ENCODE measurements around the gene GRPEL1.

GRPEL1 gene

DNA sequence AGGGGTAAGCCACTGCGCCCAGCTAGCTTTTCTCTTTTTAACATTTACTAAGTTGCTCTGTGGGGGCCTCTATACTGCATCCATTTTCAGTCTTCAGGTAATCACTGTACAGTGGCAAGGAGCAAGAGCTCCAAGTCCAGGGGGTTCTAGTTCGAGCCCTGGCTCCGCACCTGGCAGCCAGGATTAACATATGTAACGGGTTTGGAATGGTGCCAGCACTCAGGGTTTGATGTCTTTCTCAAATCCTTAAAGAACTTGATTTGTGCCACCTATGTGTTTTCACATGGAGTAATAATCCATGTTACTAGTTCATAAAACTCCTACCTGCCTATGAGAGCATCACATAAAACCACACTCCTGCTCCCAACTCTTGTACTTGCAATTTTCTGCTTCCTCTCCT, 4.5 kb downstream of the GRPEL1 start:
- no peak for DNase-seq (ENCODE audit: low spot score)

DNA sequence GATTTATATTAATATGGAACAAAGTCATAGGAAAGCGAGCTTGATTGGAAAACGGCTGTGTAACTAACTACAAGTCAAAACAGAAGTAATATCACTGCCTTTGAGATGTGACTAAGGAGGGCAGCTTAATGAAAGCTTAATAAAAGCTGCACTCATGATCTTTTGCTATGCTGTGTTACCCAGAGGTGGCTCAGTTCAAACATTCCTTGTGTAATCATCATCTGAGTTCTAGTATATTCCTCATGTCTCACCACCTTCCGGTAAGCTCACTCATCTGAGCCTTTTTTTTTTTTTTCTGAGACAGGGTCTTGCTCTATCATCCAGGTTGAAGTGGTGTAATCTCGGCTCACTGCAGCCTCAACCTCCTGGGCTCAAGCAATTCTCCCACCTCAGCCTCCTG, 5.0 kb downstream of the GRPEL1 start:
- DNase-seq (ENCODE audit: low spot score), result no peak

DNA sequence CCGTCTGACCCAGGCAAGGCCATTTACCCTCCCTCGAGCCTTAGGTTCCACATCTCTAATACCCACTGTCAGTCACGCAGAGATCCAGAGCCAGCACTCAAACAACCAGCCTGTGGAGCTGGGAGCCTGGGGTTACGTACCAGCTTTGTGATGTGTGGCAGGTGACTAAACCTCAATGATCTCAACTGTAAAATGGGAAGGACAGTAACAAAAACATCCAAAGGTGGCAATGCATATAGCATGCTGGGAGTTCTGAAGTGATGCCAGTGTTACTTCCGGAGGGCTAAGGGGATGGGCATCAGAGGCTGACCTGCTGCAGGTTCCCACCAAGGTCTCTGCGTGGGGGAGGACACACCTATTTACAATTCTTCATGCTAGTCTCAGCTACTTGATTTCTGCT, 6.0 kb downstream of the GRPEL1 start:
- no peak for DNase-seq (ENCODE audit: low spot score)

DNA sequence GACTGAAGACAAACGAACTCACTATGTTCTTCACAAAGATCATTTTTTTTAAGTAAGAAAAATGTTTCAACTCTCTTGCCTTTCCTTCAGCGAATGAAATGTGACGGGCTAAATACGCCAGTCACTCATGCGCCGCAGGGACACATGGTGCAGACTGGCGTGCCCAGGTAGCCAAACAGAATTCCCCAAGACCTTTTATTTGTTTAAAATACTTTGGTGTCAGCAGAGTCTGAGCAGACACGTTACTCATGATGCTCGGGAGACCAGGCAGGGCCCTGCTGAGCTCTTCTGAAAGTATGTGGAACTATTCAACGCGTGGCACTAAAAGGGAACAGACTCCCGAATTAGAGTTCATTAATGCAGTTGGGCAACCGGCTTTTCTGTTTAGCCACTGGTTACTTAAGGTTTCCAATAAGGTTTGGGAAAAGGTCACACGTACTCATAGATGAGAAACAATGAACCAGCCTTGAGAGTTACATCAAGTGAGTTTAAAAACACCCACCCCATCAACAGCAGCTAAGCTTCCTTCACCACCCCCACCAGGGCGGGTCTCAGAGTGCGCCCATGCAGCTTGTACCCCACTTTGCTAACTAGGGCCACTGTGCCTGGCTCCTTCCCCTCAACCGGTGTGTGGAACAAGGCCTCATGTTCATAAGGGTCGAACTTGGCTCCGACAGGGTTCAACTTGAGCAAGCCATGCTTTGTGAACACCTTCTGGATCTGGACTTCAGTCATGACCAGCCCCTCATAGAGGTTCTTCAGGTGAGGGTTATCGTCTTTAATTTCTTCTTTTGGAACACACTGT, 7.3 kb downstream of the GRPEL1 start:
- no peak for DNase-seq (ENCODE audit: low spot score)

DNA sequence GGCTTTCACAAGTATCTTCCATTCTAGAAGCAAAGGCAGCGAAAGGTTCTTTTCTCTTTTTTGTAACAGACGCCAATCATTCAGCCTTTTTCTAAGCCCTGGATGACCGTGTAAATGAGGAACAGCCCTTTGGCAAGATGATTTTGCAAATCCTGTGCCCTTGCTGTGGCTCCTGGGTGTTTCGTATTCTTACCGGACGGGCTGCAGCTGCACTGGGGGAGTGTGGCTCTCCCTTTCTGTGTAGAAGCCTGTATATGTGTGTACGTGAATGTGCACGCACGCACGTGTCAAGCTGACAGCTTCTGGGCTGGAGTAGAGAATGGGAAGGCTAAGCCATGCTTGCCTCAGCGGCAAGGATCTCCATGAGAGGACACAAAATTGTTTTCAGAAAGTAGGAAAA, 8.2 kb downstream of the GRPEL1 start:
- DNase-seq (ENCODE audit: low spot score), result no peak

DNA sequence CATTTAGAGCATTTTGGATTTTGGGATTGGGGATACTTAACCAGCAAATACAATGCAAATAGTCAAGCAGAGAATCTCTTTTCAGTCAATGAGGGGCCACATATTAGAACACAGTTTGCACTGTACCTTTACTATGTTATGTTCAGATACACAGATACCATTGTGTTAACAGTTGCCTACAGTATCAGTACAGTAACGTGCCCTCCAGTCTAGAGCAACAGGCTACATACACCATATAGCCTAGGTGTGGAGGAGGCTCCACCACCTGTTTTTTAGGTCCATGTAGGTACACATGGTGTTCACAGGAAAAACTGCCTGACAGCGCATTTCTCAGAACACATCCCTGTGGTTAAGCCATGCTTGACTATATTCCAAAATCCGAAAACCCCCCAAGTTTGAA, 9.1 kb downstream of the GRPEL1 start:
- no peak for DNase-seq (ENCODE audit: low spot score)

DNA sequence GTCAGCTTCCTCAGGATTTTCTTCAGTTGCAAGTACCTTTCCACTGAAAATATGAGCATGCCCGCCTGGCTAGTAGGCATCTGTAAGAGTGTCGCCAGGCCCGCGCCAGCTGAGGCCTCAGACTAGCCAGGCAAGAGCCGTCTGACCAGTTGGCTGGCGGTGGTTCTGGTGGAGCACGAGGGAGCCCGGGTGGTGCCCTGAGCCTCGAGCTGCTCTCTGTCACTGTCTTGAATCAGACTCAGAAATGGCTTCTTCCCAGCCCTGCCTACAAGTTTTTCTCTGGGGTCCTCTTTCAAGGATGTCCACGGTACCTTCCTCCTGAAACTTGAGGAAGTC, 11.9 kb downstream of the GRPEL1 start:
- no peak for DNase-seq (ENCODE audit: low spot score)

DNA sequence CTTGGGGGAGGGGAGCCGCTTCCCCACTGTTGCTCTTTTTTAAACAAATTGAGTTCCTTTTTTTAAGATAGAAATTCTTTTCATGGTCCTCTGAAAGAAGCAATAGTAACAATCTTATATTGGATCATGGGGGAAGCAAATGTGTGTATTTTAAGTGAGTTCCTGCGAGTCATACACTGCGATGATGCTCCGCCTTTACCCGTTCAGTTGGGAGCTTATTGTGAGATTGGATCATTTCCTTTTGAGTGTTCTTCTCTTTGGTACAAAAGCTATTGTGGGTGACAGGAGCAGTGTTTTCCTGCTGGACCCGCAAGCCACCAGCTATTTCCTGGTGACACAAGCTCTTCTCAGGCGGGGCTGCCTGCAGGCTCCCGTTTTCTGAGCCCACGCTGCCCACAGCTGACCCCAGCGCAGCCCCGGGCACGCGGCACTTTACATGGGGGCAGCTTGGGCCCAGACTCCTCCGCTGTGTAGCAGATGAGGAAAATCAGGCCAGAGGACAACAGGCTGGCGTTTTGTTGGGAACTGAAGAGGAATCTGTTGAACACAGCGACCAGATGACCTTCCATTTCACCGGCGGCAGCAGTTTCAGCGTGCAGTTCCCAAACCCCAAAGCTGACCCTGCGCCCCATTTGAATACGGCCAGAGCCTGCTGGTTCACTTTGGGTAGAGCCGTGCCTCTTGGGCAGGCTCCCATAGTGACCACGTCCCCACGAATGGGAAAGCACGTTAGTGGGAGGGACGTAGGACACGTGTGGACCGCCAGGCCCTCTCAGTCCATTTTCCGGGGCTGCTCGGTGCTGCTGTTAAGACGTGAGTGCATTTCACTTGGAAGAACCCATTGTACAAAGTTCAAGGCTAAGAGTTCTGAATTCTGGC, 12.5 kb downstream of the GRPEL1 start:
- DNase-seq (ENCODE audit: low spot score), result no peak

DNA sequence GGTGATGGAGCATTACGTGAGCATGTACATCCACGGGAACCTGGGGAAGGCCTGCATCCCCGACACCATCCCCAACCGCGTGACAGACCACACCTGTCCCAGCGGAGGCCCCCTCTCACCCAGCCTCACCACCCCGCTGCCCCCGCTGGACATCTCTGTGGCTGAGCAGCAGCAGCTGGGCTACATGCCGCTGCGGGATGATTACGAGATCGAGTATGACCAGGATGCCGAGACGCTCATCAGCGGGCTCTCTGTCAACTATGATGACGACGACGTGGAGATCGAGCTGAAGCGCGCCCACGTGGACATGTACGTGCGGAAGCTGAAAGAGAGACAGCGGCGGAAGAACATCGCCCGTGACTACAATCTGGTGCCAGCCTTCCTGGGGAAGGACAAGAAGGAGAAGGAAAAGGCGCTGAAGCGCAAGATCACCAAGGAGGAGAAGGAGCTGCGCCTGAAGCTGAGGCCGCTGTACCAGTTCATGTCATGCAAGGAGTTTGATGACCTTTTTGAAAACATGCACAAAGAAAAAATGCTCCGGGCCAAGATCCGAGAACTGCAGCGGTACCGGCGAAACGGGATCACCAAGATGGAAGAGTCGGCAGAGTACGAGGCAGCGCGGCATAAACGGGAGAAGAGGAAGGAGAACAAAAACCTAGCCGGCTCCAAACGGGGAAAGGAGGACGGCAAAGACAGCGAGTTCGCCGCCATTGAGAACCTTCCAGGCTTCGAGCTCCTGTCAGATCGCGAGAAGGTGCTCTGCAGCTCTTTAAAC, 13.6 kb downstream of the GRPEL1 start:
- no peak for DNase-seq (ENCODE audit: low spot score)

DNA sequence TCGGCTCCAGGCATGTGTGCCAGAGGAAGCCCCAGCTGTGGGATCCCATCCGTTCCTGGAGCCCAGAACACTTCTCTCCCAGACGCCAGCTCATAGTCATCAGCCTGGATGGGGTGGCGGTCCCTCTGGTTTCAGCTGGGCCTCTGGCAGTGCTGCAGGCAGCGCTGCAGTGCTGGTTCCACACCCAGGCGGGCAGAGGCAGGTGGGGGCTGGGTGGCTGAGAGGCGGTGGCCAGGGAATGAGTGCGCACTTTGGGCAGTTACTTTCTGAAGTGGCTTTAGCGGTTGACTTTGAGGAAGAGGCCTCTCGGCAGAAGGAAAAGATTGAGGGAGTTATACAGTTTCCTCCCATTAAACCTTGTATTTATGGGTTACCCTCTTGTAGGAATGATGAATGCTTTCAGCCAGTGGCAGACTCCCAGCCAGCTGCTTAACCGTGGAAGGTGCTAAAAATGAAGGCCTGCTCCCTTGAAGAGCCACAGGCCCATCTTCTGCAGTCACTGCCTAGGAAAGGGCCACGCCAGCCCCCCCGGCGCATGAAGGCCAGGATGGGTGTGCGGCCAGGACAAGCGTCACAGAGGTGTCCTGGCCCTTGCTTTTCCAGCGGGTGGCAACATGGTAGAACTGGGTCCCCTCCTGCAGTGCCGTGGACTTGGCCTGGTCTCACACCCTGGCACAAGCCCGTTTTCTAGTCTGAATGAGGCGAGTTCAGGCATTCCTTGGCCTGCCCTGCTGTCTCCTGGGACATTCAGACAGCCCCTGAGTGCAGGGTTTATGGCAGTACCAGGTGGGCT, 14.7 kb downstream of the GRPEL1 start:
- DNase-seq (ENCODE audit: low spot score), result no peak

DNA sequence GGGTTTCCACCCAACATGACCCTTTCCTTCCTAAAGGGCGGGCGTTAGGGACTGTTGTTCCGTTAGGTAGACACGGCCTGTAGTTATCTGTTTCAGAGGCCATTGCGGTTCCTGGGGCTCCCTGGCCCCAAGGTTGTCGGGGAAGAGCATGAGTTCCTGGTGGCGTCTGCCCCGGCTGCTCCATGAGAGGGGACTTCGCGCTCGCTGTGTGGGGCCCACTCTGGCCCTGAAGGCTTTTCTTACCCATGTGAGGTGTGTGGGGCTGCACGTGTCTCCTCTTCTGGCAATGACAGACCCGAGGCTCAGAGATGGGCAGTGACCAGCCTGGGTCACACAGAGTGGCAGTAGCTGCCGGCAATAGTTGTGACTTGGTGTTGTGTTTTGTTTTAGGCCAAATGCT, 15.6 kb downstream of the GRPEL1 start:
- DNase-seq (ENCODE audit: low spot score), result no peak

DNA sequence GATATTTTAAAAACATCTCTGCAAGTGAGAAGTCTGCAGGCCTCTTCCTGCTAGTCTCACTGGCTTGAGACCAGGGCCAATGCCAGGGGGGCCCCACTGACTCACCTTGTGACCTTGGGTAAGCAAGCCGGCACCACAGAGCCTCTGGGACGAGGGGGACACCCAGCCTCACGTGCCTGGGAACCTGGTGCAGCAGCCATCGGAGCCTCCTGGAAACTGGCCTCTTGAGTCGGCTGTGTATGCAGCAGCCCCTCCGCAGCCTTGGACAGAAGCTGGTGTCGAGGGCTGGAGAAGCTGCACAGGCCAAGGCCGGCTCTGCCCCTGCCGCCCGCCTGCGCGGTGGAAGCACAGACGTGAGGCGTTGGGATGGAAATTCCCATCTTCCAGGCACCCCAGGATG, 16.0 kb downstream of the GRPEL1 start:
- DNase-seq (ENCODE audit: low spot score), result no peak

DNA sequence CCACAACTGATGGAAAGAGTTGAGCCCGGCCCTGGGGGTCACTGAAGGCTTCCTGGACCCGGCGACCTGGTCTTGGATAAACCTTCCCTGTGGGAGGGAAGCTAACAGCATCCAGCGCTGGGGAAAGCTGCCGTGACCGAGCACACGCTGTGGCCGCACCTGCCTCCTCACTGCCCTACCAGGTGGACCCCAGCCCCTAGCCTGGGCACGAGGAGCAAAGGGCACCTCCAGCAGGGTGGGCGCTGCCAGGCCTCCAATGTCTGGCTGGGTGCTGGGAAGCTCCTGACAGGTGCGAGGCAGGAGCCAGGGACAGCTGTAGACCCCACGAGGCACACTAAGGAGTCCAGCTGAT, 16.7 kb downstream of the GRPEL1 start:
- no peak for DNase-seq (ENCODE audit: low spot score)

DNA sequence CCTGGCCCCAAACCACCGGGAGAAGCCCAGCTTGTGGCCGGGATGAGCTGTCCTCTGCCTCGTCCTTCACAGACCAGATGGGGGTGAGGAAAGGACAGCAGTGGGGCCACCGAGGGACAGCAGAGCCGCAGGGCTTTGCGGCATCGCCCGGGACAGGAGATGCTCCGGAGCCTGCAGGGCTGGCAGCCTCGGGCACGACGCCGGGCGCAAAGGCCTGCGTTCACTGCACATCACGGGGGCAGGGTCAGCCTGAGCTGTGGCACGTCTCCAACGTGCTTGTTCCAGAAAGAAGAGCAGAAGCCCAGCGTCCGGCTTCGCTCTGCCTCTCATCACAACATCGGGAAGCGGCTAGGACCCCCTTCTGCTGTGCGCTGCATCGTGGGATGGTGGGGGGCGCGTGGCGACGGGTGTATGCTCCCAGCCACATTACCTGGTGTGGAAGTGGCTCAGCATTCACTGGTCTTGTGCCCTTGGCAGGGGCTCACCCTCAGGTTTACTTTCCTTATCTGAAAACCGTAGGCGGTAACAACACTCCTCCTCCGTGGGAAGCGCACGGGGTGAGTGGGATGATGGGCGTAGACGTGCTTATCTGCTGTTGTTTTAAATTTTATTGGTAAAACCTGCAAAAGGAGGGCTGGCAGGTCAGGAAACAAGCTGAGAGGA, 17.3 kb downstream of the GRPEL1 start:
- DNase-seq (ENCODE audit: low spot score), result no peak

DNA sequence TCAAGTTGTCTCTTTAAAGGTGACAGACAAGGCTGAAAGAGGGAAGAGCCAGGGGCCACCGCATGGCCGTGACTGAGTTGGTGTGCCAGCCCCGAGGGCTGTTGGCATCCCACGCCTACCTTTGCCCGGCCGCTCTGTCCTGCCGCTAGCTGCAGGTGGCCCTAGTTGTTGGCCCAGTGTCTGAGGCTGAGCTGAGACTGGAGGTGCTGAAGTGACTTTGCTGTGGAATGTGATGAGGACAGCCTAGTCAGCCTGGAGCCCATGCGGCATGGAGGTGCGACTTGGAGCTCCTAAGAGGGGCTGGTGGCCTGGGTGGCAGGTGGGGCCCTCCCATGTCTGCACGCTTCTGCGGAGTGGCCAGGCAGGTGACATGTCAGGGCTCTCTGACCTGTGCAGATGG, 18.1 kb downstream of the GRPEL1 start:
- no peak for DNase-seq (ENCODE audit: low spot score)

DNA sequence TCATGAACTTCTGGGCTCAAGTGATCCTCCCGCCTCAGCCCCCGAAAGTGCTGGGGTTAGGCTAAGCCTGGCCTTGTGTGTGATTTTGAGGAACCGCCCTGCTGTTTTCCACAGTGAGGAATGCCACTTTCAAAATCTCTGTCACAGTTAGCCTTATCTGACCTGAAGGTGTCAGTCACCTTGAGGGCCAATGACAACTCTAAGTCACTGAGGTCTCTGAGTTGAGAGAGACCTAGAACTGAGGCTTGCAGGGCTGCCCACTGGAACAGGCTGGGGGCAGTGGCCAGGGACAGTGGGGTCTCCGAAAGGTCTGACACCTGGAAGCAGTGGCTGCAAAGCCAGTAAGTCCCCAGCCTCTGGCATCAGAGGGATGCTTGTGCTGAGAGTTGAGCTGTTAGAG, 18.6 kb downstream of the GRPEL1 start:
- DNase-seq (ENCODE audit: low spot score), result no peak

DNA sequence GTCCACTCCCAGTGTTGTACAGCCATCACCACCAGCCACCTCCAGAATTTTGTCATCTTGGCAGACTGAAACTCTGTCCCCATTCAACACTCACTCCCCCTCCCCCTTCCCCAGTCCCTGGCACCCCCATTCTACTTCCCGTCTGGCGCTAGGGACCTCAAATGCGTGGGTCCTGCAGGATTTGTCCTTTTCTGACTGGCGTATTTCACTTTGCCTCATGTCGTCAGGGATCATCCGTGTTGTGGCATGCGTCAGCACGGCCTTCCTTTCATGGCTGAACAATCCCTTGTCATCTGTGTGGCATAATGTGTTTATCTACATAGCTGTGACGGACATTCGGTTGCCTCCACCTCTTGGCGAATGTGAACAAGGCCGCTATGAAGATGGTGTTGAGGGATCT, 19.2 kb downstream of the GRPEL1 start:
- DNase-seq (ENCODE audit: low spot score), result no peak

DNA sequence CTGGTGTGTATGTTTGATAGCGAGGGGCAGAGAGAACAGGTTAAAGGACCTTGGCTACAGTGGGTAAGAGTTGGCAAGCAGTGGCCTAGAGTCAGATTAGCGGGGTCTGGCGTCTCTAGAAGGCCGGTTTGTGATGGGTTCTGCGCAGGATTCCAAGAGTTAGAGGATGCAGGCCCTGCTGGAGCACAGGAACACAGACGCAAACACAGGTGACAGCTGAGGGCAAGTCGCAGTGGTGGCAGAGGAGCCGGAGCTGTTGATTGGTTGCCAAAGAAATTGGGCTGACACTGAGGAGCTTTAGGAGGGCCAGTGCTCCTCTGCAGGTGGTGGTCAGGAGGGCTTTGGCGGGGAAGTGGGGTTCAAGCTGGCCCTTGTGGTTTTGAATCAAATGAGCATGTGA, 20.9 kb downstream of the GRPEL1 start:
- no peak for DNase-seq (ENCODE audit: low spot score)

DNA sequence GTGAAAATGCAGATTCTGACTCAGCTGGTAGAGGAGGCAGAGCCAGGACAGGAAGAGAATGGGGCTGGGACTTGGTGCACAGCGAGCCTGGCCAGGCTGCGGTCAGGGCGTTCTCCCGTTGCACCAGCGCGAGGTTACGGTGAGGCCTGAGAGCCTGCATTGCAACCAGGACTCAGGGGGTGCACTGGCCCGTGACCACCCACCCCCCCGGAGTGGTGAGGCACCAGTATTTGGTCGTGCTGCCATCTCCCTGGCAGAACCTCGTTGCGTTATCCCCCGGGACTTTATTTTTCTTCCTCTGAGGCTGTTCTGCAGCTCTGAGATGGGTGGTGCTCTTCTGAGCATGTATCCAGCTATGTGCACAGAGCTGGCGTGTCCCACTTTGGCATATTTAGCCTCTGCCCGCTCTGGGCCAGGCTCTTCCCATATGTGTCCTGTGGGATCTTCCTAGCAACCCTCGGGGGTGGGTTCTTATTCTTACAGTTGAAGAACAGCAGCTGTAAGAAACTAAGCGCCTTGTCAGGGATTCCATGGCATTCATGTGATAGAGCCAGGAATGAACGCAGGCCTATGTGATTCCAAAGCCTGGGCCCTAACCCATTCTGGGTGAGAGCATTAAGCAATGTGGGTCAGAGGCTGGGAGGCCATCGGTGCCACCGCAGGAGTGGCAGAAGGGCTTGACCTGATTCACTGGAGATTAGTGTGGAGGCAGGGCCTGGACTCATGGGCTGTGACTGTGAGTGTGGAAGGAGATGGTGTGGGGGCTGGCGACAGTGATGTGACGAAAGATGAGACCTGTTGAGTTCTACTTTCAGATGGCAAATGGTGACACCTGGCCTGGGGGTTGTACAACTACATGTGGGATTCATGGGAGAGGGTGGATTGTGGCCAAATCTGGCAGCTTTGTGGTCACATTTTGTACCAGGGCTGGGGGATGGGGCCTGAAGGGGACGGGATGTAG, 21.6 kb downstream of the GRPEL1 start:
- DNase-seq (ENCODE audit: low spot score), result no peak

DNA sequence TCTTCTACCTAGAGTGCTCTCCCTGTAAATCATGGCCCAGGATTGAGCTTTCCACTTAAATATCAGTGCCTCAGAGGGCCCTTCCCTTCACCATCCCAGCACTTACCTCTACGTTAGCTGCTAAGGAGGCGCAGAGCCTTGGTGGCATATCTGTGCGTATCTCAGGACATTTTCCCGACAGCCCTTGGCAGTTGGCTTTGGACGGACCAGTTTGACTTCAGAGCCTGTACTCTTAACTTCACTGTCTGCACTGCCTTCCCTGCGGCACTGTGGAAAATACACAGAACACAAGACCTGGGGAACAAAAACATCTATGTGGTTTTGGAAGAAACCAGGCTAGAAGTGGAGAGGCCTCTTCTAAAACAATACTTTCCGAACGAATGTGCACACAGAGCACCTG, 22.3 kb downstream of the GRPEL1 start:
- no peak for DNase-seq (ENCODE audit: low spot score)
